Fibroblast of lung (primary cell): ENCODE data around the gene AOX1. TPM values are rescaled to one million over a fixed set of nuclear protein-coding genes. Genes with fewer than 3 reads are reported as not detected.

Source experiments
- DNase-seq, 2 donors: peaks; one replicate each; pipeline versions ENCODE4 v3.0.0 to v3.0.0-alpha.2; 2010; ENCODE audit warnings: low read depth in 2 of 2
- H2AFZ ChIP-seq: 2 replicates; pipeline ENCODE4 v1.5.1; 2012; ENCODE audit warnings: low read length, control low read depth, inconsistent platforms
- H3K27ac ChIP-seq: 2 replicates; pipeline ENCODE4 v1.5.1; 2011; ENCODE audit warnings: low read length, control low read depth; ENCODE audit not compliant: insufficient read depth
- H3K27me3 ChIP-seq: 2 replicates; pipeline ENCODE4 v1.5.1; 2011; ENCODE audit warnings: mild to moderate bottlenecking, low read length; ENCODE audit not compliant: control insufficient read depth, insufficient read depth
- H3K36me3 ChIP-seq: 2 replicates; pipeline ENCODE4 v1.5.1; 2011; ENCODE audit warnings: low read length; ENCODE audit not compliant: control insufficient read depth, insufficient read depth
- H3K4me1 ChIP-seq: 2 replicates; pipeline ENCODE4 v1.5.1; 2011; ENCODE audit warnings: low read length; ENCODE audit not compliant: control insufficient read depth, insufficient read depth; ENCODE audit errors: extremely low read depth
- H3K4me2 ChIP-seq: 2 replicates; pipeline ENCODE4 v1.5.1; 2011; ENCODE audit warnings: low read length, control low read depth; ENCODE audit not compliant: insufficient read depth; ENCODE audit errors: extremely low read depth
- H3K4me3 ChIP-seq, 4 experiments: fragments of 200-600 bp in 1 of 4; sonication (generic) in 1 of 4; replicated peaks in 1 of 4; 2 replicates each; pipeline ENCODE4 v1.5.1; 2011 to 2016; ENCODE audit warnings: low read length in 4 of 4, low read depth in 3 of 4, mild to moderate bottlenecking in 3 of 4, control low read depth in 2 of 4, inconsistent platforms in 1 of 4, mixed read lengths in 1 of 4; ENCODE audit not compliant: insufficient read depth in 1 of 4; ENCODE audit errors: control extremely low read depth in 1 of 4
- H3K79me2 ChIP-seq: 2 replicates; pipeline ENCODE4 v1.5.1; 2012; ENCODE audit warnings: mild to moderate bottlenecking, low read length, inconsistent platforms; ENCODE audit not compliant: control insufficient read depth, insufficient read depth
- H3K9ac ChIP-seq: 2 replicates; pipeline ENCODE4 v1.5.1; 2011; ENCODE audit warnings: mild to moderate bottlenecking, low read length, control low read depth; ENCODE audit not compliant: insufficient read depth
- H3K9me3 ChIP-seq: 2 replicates; pipeline ENCODE4 v1.5.1; 2012; ENCODE audit warnings: low read depth, low read length; ENCODE audit not compliant: control insufficient read depth, insufficient read depth
- H4K20me1 ChIP-seq: 2 replicates; pipeline ENCODE4 v1.5.1; 2011; ENCODE audit warnings: low read length; ENCODE audit not compliant: control insufficient read depth, insufficient read depth; ENCODE audit errors: extremely low read depth
- CTCF ChIP-seq, 2 donors: IDR thresholded peaks in 1 of 2; conservative IDR thresholded peaks in 1 of 2; 1 replicate in 1 of 2; 2 replicates in 1 of 2; pipeline ENCODE4 v1.5.1; 2011 to 2012; ENCODE audit warnings: low read length in 2 of 2, control low read depth in 1 of 2, inconsistent platforms in 1 of 2, low read depth in 1 of 2, mild to moderate bottlenecking in 1 of 2
- EZH2 ChIP-seq: IDR thresholded peaks from 2 replicates; pipeline ENCODE4 v1.5.1; 2012; ENCODE audit warnings: low read length, control low read depth, mild to moderate bottlenecking; ENCODE audit errors: missing control alignments
- polyA plus RNA-seq, 2 donors: library from polyadenylated mRNA; depleted of rRNA in 1 of 2; stranded (reverse) in 1 of 2; unstranded in 1 of 2; fragments of >200 nt; gene quantifications; 2 replicates each; pipeline ENCODE4 v1.2.1, GENCODE V29; 2011 to 2012; ENCODE audit warnings: missing spikeins in 1 of 2
- total RNA-seq: library from RNA; depleted of rRNA; stranded (reverse); fragments of >200 nt; gene quantifications from 2 replicates; pipeline ENCODE4 v1.2.1, GENCODE V29; 2014

AOX1 gene
- total and polyA plus RNA-seq, 2 donors (not counting 1 experiment from before 2014, with no cell fraction given), result 39.4 to 65.1 TPM

- Histone ChIP-seq H3K4me2 (no peak overlapping the region), H4K20me1 (no peaks in the 10 kb centered on the region), H3K9me3 (no peaks in the 10 kb centered on the region), H3K27ac (no peak overlapping the region), H3K4me3 (no peak overlapping the region), H3K79me2 (no peaks in the 10 kb centered on the region), H3K27me3 (no peaks in the 10 kb centered on the region), H3K4me1 (no peaks in the 10 kb centered on the region), H3K9ac (no peak overlapping the region), H2AFZ (no peak overlapping the region), H3K36me3 (no peaks in the 10 kb centered on the region)
- no peak for TF ChIP-seq CTCF (conservative IDR thresholded peaks at IDR 0.05 in 1 of 2, IDR thresholded peaks at IDR 0.05 in 1 of 2; ENCODE audit: low read depth in 1 of 2, low read length in 2 of 2)
- TF ChIP-seq EZH2, result no peak
- no peak for DNase-seq
Observed at GRCh38 chr2:200593905-200594304, 8.1 kb downstream of the AOX1 start.

- H3K4me1 ChIP-seq, result no peaks in the 10 kb centered on the region
- H3K4me3 ChIP-seq, result no peak overlapping the region
- H4K20me1 ChIP-seq, result no peaks in the 10 kb centered on the region
- no peaks in the 10 kb centered on the region for H3K79me2 ChIP-seq
- no peak for TF ChIP-seq EZH2
- no peak for TF ChIP-seq CTCF (conservative IDR thresholded peaks at IDR 0.05 in 1 of 2, IDR thresholded peaks at IDR 0.05 in 1 of 2; ENCODE audit: low read depth in 1 of 2, low read length in 2 of 2)
- no peaks in the 10 kb centered on the region for H3K9me3 ChIP-seq
- H2AFZ ChIP-seq, result no peak overlapping the region
- no peak overlapping the region for H3K4me2 ChIP-seq
- H3K36me3 ChIP-seq, result no peaks in the 10 kb centered on the region
- no peak for DNase-seq
- no peak overlapping the region for H3K27ac ChIP-seq
- H3K9ac ChIP-seq, result no peak overlapping the region
- no peaks in the 10 kb centered on the region for H3K27me3 ChIP-seq
Observed at GRCh38 chr2:200595913-200596312, 10.1 kb downstream of the AOX1 start.

- no peak for TF ChIP-seq CTCF (conservative IDR thresholded peaks at IDR 0.05 in 1 of 2, IDR thresholded peaks at IDR 0.05 in 1 of 2; ENCODE audit: low read depth in 1 of 2, low read length in 2 of 2)
- TF ChIP-seq EZH2, result no peak
- Histone ChIP-seq H3K36me3 (no peaks in the 10 kb centered on the region), H4K20me1 (no peaks in the 10 kb centered on the region), H3K27ac (no peak overlapping the region), H3K4me2 (no peak overlapping the region), H3K9me3 (no peaks in the 10 kb centered on the region), H3K27me3 (no peaks in the 10 kb centered on the region), H3K4me3 (no peak overlapping the region), H3K9ac (no peak overlapping the region), H3K4me1 (no peaks in the 10 kb centered on the region), H3K79me2 (no peaks in the 10 kb centered on the region), H2AFZ (no peak overlapping the region)
- DNase-seq, result no peak
Observed at GRCh38 chr2:200596774-200597570, 11.2 kb downstream of the AOX1 start.
